HG03432 (cell line): Measurements from ENCODE around the gene ADCY1.

Experiments used
- ATAC-seq: cut with Tn5 transposase; IDR thresholded peaks from one replicate; pipeline ENCODE4 v1.9.1; 2021; ENCODE audit warnings: mild to moderate bottlenecking, moderate library complexity; ENCODE audit not compliant: unreplicated experiment

ADCY1 gene

GRCh38 chr7:45576249-45576929 is 2.2 kb downstream of the ADCY1 start:
- ATAC-seq = no peak

- ATAC-seq = no peak
These were observed 3.9 kb downstream of the ADCY1 start for GRCh38 chr7:45578022-45578421.

- no peak for ATAC-seq
These were observed 4.3 kb downstream of the ADCY1 start for GRCh38 chr7:45578467-45578866.

GRCh38 chr7:45579391-45579801 is 5.2 kb downstream of the ADCY1 start:
- ATAC-seq = no peak

- no peak for ATAC-seq
These were observed 6.1 kb downstream of the ADCY1 start for GRCh38 chr7:45580053-45580872.

GRCh38 chr7:45581271-45581780 is 7.2 kb downstream of the ADCY1 start:
- ATAC-seq = no peak

- ATAC-seq = no peak
These were observed 8.1 kb downstream of the ADCY1 start for GRCh38 chr7:45582136-45582749.

GRCh38 chr7:45582868-45583277 is 8.7 kb downstream of the ADCY1 start:
- ATAC-seq = no peak

- ATAC-seq = no peak
These were observed 9.1 kb downstream of the ADCY1 start for GRCh38 chr7:45583296-45583695.

- no peak for ATAC-seq
These were observed 10.4 kb downstream of the ADCY1 start for GRCh38 chr7:45584261-45585210.

- no peak for ATAC-seq
These were observed 11.5 kb downstream of the ADCY1 start for GRCh38 chr7:45585628-45586027.

GRCh38 chr7:45586542-45587520 is 12.7 kb downstream of the ADCY1 start:
- ATAC-seq = no peak

GRCh38 chr7:45588466-45588865 is 14.3 kb downstream of the ADCY1 start:
- no peak for ATAC-seq

- no peak for ATAC-seq
These were observed 14.9 kb downstream of the ADCY1 start for GRCh38 chr7:45589061-45589460.

- ATAC-seq = no peak
These were observed 15.9 kb downstream of the ADCY1 start for GRCh38 chr7:45589915-45590678.

GRCh38 chr7:45590679-45591057 is 16.5 kb downstream of the ADCY1 start:
- no peak for ATAC-seq

GRCh38 chr7:45591101-45591906 is 17.1 kb downstream of the ADCY1 start:
- ATAC-seq = no peak
